Measurements from ENCODE around the gene PCDHGA4.
"Not testable (repeated sequence)": the region's sequence is repeated elsewhere in the genome, so short reads cannot be mapped to it uniquely, and the experiment has no call there.

The PCDHGA4 gene

GRCh38 chr5:141354900-141355469, at the start of gene PCDHGA4:
PCDHGA4 (plus strand) TSS chr5:141355021; CDS start chr5:141355108, 87 bp downstream.
- DNase-seq (ENCODE audit: low read depth), result no peak

- no peak for DNase-seq (ENCODE audit: low read depth)
Observed at GRCh38 chr5:141306630-141307029, 48.2 kb upstream of the PCDHGA4 start.

GRCh38 chr5:141313711-141314110, 41.1 kb upstream of the PCDHGA4 start:
- no peak for DNase-seq (ENCODE audit: low read depth)

- not testable (repeated sequence) for DNase-seq (ENCODE audit: low read depth)
Observed at GRCh38 chr5:141316963-141317362, 37.9 kb upstream of the PCDHGA4 start.

- DNase-seq (ENCODE audit: low read depth), result no peak
Observed at GRCh38 chr5:141319202-141319601, 35.6 kb upstream of the PCDHGA4 start.

GRCh38 chr5:141319699-141320098, 35.1 kb upstream of the PCDHGA4 start:
- DNase-seq (ENCODE audit: low read depth), result no peak

- DNase-seq (ENCODE audit: low read depth), result peak; percentile 92
Observed at GRCh38 chr5:141320225-141321169, 34.3 kb upstream of the PCDHGA4 start, which contains the start of gene TAF7. TAF7 (minus strand) TSS chr5:141320784; CDS start chr5:141320044, 740 bp downstream.

- DNase-seq (ENCODE audit: low read depth), result no peak
Observed at GRCh38 chr5:141322261-141322660, 32.6 kb upstream of the PCDHGA4 start.

- DNase-seq (ENCODE audit: low read depth), result peak; percentile 76
Observed at GRCh38 chr5:141326088-141326854, 28.6 kb upstream of the PCDHGA4 start.

- DNase-seq (ENCODE audit: low read depth), result no peak
Observed at GRCh38 chr5:141328231-141328630, 26.6 kb upstream of the PCDHGA4 start.

- peak; percentile 71 for DNase-seq (ENCODE audit: low read depth)
Observed at GRCh38 chr5:141330299-141331080, 24.3 kb upstream of the PCDHGA4 start, which contains the start of gene PCDHGA1. PCDHGA1 (plus strand) TSS chr5:141330514.

GRCh38 chr5:141332571-141332970, 22.2 kb upstream of the PCDHGA4 start:
- not testable (repeated sequence) for DNase-seq (ENCODE audit: low read depth)

- peak; percentile 73 for DNase-seq (ENCODE audit: low read depth)
Observed at GRCh38 chr5:141338538-141339306, 16.1 kb upstream of the PCDHGA4 start, which contains the start of gene PCDHGA2. PCDHGA2 (plus strand) TSS chr5:141338760.

GRCh38 chr5:141340781-141341354, 14.0 kb upstream of the PCDHGA4 start:
- not testable (repeated sequence) for DNase-seq (ENCODE audit: low read depth)

- no peak for DNase-seq (ENCODE audit: low read depth)
Observed at GRCh38 chr5:141342773-141343172, 12.0 kb upstream of the PCDHGA4 start.

GRCh38 chr5:141343242-141343952, 11.4 kb upstream of the PCDHGA4 start, which contains the start of gene PCDHGA3:
PCDHGA3 (plus strand) TSS chr5:141343829; CDS start chr5:141344034, 205 bp downstream.
- DNase-seq (ENCODE audit: low read depth), result peak; percentile 62

- DNase-seq (ENCODE audit: low read depth), result no peak
Observed at GRCh38 chr5:141343953-141344463, 10.8 kb upstream of the PCDHGA4 start.

- DNase-seq (ENCODE audit: low read depth), result no peak
Observed at GRCh38 chr5:141345327-141345726, 9.5 kb upstream of the PCDHGA4 start.

GRCh38 chr5:141346017-141346416, 8.8 kb upstream of the PCDHGA4 start:
- DNase-seq (ENCODE audit: low read depth), result not testable (repeated sequence)

All from EH (cell line).